Lower leg skin (tissue), 3 donors: ENCODE results near the gene SLX4IP.

Source experiments
- POLR2A ChIP-seq, 2 donors: fragments of 450-650 bp; IDR thresholded peaks; one replicate each; pipeline ENCODE4 v1.6.1; 2016 to 2017; ENCODE audit warnings: antibody characterized with exemption in 2 of 2, mild to moderate bottlenecking in 1 of 2, moderate library complexity in 1 of 2
- TF ChIP-seq, protein P1 (sequence below), 3 donors: fragments of 450-650 bp; IDR thresholded peaks; one replicate each; pipeline ENCODE4 v1.5.1; 2016; ENCODE audit warnings: antibody characterized with exemption in 3 of 3, mild to moderate bottlenecking in 3 of 3, moderate library complexity in 2 of 3

DNA sequence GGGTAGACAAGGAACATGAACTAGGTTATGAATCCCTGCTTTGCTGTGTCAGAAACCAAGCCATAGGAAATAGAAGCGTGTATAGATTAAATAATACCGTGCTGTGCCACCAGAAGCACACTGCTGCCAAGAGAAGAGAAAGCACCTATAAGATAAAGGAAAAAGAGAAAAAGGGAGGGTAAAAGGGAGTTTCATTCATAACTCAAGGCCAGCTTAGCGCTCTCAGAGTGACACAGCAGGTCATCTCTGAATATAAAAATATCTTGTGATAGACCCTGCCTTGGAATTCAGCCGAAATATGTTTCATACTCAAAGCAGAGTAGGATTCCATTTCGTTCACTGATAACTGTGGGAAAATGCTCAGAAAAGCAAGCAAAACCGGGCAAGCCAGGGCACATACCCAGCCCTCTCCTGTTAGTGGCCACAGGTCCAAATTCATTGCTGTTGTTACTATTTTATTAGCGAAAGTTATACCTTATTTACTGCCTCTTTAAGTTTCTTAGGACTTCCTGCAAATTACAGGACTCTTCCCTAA, 230.0 kb downstream of the SLX4IP start:
- TF ChIP-seq POLR2A (IDR thresholded peaks at IDR 0.05) = no peak
- TF ChIP-seq, protein P1, sequence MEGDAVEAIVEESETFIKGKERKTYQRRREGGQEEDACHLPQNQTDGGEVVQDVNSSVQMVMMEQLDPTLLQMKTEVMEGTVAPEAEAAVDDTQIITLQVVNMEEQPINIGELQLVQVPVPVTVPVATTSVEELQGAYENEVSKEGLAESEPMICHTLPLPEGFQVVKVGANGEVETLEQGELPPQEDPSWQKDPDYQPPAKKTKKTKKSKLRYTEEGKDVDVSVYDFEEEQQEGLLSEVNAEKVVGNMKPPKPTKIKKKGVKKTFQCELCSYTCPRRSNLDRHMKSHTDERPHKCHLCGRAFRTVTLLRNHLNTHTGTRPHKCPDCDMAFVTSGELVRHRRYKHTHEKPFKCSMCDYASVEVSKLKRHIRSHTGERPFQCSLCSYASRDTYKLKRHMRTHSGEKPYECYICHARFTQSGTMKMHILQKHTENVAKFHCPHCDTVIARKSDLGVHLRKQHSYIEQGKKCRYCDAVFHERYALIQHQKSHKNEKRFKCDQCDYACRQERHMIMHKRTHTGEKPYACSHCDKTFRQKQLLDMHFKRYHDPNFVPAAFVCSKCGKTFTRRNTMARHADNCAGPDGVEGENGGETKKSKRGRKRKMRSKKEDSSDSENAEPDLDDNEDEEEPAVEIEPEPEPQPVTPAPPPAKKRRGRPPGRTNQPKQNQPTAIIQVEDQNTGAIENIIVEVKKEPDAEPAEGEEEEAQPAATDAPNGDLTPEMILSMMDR (IDR thresholded peaks at IDR 0.05) = no peak
